ENCODE measurements around the gene CAPN5. TPM values are rescaled to one million over a fixed set of nuclear protein-coding genes. Genes with fewer than 3 reads are reported as not detected.

CAPN5 gene
- total RNA-seq, 4 donors from 2014 or later, result 1.8 to 16.6 (median 8.0) TPM

DNA sequence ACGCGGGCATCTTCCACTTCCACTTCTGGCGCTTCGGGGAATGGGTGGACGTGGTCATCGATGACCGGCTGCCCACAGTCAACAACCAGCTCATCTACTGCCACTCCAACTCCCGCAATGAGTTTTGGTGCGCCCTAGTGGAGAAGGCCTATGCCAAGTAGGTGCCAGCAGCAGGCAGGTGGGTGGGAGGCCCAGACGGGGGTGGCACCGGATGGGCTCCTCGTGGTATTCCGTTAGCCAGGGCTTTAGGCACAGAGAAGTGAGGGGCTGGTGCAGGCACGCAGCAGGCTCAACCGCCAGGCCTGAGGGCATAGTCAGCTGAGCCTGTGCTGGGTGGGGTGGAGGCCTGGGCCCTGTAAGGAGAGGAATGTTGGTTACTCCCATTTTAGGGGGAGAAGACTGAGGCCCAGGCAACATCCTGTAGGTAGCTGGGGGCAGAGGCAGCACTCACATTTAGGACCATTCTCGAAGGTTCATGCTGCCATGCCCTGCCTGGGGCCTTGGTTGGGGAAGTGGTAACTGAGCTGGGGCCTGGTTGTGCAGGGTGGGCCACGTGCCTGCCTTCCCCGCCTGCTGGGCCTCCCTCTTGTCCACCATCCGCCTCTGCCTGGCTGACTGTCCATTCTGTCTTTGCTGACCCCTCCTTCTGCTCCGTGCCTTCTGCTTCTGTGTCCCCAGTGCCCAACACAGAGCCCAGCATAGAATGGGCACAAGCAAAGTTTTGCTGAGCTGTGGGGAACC lies 46.0 kb downstream of the CAPN5 start:
- TF ChIP-seq POLR2A (IDR thresholded peaks at IDR 0.05), result no peak
- TF ChIP-seq, protein P1, sequence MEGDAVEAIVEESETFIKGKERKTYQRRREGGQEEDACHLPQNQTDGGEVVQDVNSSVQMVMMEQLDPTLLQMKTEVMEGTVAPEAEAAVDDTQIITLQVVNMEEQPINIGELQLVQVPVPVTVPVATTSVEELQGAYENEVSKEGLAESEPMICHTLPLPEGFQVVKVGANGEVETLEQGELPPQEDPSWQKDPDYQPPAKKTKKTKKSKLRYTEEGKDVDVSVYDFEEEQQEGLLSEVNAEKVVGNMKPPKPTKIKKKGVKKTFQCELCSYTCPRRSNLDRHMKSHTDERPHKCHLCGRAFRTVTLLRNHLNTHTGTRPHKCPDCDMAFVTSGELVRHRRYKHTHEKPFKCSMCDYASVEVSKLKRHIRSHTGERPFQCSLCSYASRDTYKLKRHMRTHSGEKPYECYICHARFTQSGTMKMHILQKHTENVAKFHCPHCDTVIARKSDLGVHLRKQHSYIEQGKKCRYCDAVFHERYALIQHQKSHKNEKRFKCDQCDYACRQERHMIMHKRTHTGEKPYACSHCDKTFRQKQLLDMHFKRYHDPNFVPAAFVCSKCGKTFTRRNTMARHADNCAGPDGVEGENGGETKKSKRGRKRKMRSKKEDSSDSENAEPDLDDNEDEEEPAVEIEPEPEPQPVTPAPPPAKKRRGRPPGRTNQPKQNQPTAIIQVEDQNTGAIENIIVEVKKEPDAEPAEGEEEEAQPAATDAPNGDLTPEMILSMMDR (IDR thresholded peaks at IDR 0.05), result no peak
- DNase-seq, result no peak
- intact Hi-C loops (cut with DNase I; ENCODE audit: low total_unique reads), result no loop called here

DNA sequence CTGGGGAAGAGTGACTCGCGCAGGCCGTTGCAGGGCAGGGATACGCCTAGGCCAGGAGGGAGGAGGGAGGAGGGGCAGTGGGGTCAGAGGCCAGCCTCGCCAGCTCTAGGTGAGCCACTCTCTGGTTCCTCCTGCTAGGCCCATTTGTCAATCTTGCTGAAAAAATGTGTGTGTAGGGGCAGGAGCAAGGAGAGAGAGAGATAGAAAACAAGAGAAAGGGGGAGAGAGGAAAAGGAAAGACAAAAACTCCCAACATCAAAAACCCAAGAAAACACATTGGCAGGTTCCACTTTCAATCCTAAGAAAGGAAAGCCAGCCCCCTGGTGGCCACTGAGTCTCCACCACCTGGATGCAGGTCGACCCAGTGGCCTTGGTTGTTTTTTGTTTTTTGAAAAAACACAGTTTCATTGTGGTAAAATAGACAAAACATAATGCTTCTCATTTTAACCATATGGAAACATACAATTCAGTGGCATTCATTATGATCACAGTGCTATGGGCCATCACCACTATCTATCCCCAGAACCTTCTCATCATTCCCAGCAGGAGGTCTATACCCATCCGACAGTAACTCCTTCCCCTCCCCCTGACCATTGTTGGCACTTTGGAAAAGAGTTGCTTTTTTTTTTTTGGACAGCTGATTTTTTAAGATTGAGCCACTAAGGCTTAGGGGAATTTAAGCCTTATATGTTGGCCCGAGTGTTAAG lies 46.8 kb downstream of the CAPN5 start:
- no peaks in the 10 kb centered on the region for H3K9me3 ChIP-seq
- no peaks in the 10 kb centered on the region for H3K27me3 ChIP-seq
- intact Hi-C loops (cut with DNase I; ENCODE audit: low total_unique reads), result no loop called here
- no peaks in the 10 kb centered on the region for H3K36me3 ChIP-seq
- H3K4me1 ChIP-seq, result no peaks in the 10 kb centered on the region
- no peak for DNase-seq
- H3K4me3 ChIP-seq, result no peak overlapping the region
- TF ChIP-seq, protein P1 (IDR thresholded peaks at IDR 0.05), result peak in 1 of 4 experiments; percentile 22
- TF ChIP-seq POLR2A (IDR thresholded peaks at IDR 0.05), result no peak
- H3K27ac ChIP-seq, result no peak overlapping the region

More for the DNA sequence above, 46.0 kb downstream of the CAPN5 start:
- Histone ChIP-seq H3K27ac (no peak overlapping the region), H3K4me1 (no peaks in the 10 kb centered on the region), H3K9me3 (no peaks in the 10 kb centered on the region), H3K4me3 (no peak overlapping the region), H3K36me3 (no peaks in the 10 kb centered on the region), H3K27me3 (no peaks in the 10 kb centered on the region)

DNA sequence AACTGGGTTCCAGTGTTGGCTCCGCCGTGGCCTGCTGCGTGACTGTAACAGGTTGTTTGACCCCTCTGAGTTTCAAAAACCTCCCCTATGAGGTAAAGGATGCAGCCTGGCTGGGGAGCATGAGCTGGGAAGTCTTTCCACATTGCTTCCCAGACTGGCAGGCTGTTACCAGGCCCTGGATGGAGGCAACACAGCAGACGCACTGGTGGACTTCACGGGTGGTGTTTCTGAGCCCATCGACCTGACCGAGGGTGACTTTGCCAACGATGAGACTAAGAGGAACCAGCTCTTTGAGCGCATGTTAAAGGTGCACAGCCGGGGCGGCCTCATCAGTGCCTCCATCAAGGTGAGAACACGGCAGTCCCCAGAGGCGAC lies 47.3 kb downstream of the CAPN5 start:
- no peak for DNase-seq
- TF ChIP-seq POLR2A (IDR thresholded peaks at IDR 0.05), result no peak
- TF ChIP-seq, protein P1 (IDR thresholded peaks at IDR 0.05), result no peak
- Histone ChIP-seq H3K4me1 (no peaks in the 10 kb centered on the region), H3K27me3 (no peaks in the 10 kb centered on the region), H3K4me3 (no peak overlapping the region), H3K36me3 (no peaks in the 10 kb centered on the region), H3K9me3 (no peaks in the 10 kb centered on the region), H3K27ac (no peak overlapping the region)
- intact Hi-C loops (cut with DNase I; ENCODE audit: low total_unique reads), result no loop called here

DNA sequence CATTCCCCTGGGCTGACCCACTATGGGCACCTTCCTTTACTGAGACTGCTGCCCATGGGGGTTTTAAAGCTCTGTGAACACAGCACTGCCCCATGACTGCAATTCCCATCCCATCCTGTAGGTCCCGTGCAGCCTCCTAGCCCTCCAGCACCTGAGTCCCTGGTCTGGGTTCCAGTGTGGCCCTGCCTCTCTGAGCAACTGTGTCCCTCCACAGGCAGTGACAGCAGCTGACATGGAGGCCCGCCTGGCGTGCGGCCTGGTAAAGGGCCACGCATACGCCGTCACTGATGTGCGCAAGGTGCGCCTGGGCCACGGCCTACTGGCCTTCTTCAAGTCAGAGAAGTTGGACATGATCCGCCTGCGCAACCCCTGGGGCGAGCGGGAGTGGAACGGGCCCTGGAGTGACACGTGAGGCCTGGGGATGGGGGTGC lies 48.4 kb downstream of the CAPN5 start:
- H3K27ac ChIP-seq, result no peak overlapping the region
- H3K27me3 ChIP-seq, result no peaks in the 10 kb centered on the region
- no peak for DNase-seq
- H3K4me1 ChIP-seq, result no peaks in the 10 kb centered on the region
- TF ChIP-seq POLR2A (IDR thresholded peaks at IDR 0.05), result no peak
- TF ChIP-seq, protein P1 (IDR thresholded peaks at IDR 0.05), result no peak
- intact Hi-C loops (cut with DNase I; ENCODE audit: low total_unique reads), result no loop called here
- H3K9me3 ChIP-seq, result no peaks in the 10 kb centered on the region
- H3K36me3 ChIP-seq, result no peaks in the 10 kb centered on the region
- no peak overlapping the region for H3K4me3 ChIP-seq

DNA sequence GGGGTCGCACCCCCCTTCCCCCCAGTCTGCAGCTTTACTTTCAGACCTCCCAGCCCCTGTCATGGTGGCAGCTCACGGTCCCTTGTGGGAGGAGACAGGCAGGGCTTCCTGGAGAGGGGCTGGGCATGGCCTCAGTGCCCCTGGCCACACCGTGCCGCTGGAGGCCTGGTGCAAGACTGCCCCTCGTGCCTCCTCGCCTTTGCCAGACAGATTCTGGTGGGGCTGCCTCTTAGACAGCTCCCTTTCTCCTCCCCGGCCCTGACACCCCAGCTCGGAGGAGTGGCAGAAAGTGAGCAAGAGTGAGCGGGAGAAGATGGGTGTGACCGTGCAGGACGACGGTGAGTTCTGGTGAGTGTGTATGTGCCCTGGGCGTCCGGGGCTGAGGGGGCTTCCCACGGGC lies 49.2 kb downstream of the CAPN5 start:
- no peaks in the 10 kb centered on the region for H3K27me3 ChIP-seq
- TF ChIP-seq, protein P1 (IDR thresholded peaks at IDR 0.05), result no peak
- TF ChIP-seq POLR2A (IDR thresholded peaks at IDR 0.05), result no peak
- no peak overlapping the region for H3K4me3 ChIP-seq
- no peak for DNase-seq
- H3K36me3 ChIP-seq, result no peaks in the 10 kb centered on the region
- no peak overlapping the region for H3K27ac ChIP-seq
- no peaks in the 10 kb centered on the region for H3K9me3 ChIP-seq
- H3K4me1 ChIP-seq, result no peaks in the 10 kb centered on the region
- intact Hi-C loops (cut with DNase I; ENCODE audit: low total_unique reads), result no loop called here
